ENCODE data around the gene CYP3A7.

DNA sequence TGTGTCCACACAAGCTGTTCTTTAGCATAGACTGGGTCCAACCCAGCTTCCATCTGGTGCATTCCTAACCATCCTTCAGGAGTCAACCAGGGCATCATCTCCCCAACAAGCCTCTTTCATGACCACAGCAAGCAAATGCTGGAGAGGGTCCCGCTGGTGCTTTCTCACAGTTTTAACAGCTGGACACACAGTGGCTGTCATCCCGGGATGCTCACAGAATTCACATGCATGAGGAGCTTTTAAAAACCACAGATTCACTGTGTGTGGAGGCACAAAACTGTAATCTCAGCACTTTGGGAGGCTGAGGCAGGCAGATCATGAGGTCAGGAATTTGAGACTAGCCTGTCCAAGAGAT lies 6.4 kb upstream of the CYP3A7 start:
- TF ChIP-seq, protein P1, sequence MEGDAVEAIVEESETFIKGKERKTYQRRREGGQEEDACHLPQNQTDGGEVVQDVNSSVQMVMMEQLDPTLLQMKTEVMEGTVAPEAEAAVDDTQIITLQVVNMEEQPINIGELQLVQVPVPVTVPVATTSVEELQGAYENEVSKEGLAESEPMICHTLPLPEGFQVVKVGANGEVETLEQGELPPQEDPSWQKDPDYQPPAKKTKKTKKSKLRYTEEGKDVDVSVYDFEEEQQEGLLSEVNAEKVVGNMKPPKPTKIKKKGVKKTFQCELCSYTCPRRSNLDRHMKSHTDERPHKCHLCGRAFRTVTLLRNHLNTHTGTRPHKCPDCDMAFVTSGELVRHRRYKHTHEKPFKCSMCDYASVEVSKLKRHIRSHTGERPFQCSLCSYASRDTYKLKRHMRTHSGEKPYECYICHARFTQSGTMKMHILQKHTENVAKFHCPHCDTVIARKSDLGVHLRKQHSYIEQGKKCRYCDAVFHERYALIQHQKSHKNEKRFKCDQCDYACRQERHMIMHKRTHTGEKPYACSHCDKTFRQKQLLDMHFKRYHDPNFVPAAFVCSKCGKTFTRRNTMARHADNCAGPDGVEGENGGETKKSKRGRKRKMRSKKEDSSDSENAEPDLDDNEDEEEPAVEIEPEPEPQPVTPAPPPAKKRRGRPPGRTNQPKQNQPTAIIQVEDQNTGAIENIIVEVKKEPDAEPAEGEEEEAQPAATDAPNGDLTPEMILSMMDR (IDR thresholded peaks at IDR 0.05): no peak
- no peak for TF ChIP-seq POLR2A (IDR thresholded peaks at IDR 0.05)

All from uterus (tissue), 2 donors.